ENCODE results near the gene ZCCHC10. TPM values are rescaled to one million over a fixed set of nuclear protein-coding genes. Genes with fewer than 3 reads are reported as not detected.
"Not testable (repeated sequence)": the region's sequence is repeated elsewhere in the genome, so short reads cannot be mapped to it uniquely, and the experiment has no call there.

Gene ZCCHC10
- total RNA-seq, 4 donors from 2014 or later = 19.1 to 37.4 (median 25.7) TPM

- DNase-seq = no peak
- no peak for TF ChIP-seq EP300 (IDR thresholded peaks at IDR 0.05; ENCODE audit: low read depth)
- no peak for TF ChIP-seq POLR2AphosphoS5 (IDR thresholded peaks at IDR 0.05)
- TF ChIP-seq, protein P1, sequence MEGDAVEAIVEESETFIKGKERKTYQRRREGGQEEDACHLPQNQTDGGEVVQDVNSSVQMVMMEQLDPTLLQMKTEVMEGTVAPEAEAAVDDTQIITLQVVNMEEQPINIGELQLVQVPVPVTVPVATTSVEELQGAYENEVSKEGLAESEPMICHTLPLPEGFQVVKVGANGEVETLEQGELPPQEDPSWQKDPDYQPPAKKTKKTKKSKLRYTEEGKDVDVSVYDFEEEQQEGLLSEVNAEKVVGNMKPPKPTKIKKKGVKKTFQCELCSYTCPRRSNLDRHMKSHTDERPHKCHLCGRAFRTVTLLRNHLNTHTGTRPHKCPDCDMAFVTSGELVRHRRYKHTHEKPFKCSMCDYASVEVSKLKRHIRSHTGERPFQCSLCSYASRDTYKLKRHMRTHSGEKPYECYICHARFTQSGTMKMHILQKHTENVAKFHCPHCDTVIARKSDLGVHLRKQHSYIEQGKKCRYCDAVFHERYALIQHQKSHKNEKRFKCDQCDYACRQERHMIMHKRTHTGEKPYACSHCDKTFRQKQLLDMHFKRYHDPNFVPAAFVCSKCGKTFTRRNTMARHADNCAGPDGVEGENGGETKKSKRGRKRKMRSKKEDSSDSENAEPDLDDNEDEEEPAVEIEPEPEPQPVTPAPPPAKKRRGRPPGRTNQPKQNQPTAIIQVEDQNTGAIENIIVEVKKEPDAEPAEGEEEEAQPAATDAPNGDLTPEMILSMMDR (IDR thresholded peaks at IDR 0.05) = no peak
- TF ChIP-seq POLR2A (IDR thresholded peaks at IDR 0.05) = no peak
- Histone ChIP-seq H3K9me3 (no peaks in the 10 kb centered on the region), H3K36me3 (peaks cover 0 to 9% (median 3%) of the 10 kb centered on the region in 4 donors), H3K27me3 (no peaks in the 10 kb centered on the region), H3K4me3 (no peak overlapping the region), H3K27ac (no peak overlapping the region), H3K4me1 (peaks cover 0 to 5% (median 0%) of the 10 kb centered on the region in 4 donors)
- in situ Hi-C loops (cut with MboI; ENCODE audit: low pct_ligation_motif_present in 1 of 4, low pct_unique_long_range_greater_than_20kb in 1 of 4, low sequenced_read_pairs in 3 of 4) = no loop called here
- intact Hi-C loops (cut with DNase I; ENCODE audit: low total_unique reads) = no loop called here
- WGBS, 2 donors (ENCODE audit: low coverage in 1 of 2) = 76 to 77% methylated on average over 4 of the region's 4 CpGs
These were observed 8.4 kb downstream of the ZCCHC10 start for GRCh38 chr5:133017964-133018363.

- no peak overlapping the region for H3K27ac ChIP-seq
- H3K9me3 ChIP-seq = no peaks in the 10 kb centered on the region
- DNase-seq = no peak
- peaks cover 0 to 5% (median 0%) of the 10 kb centered on the region in 4 donors for H3K4me1 ChIP-seq
- no peak overlapping the region for H3K4me3 ChIP-seq
- no peak for TF ChIP-seq POLR2A (IDR thresholded peaks at IDR 0.05)
- no peak for TF ChIP-seq POLR2AphosphoS5 (IDR thresholded peaks at IDR 0.05)
- no peak for TF ChIP-seq EP300 (IDR thresholded peaks at IDR 0.05; ENCODE audit: low read depth)
- TF ChIP-seq, protein P1 (IDR thresholded peaks at IDR 0.05) = no peak
- no peaks in the 10 kb centered on the region for H3K27me3 ChIP-seq
- peaks cover 0 to 4% (median under 1%) of the 10 kb centered on the region in 4 donors for H3K36me3 ChIP-seq
- intact Hi-C loops (cut with DNase I; ENCODE audit: low total_unique reads) (no loop called here), in situ Hi-C loops (cut with MboI; ENCODE audit: low pct_ligation_motif_present in 1 of 4, low pct_unique_long_range_greater_than_20kb in 1 of 4, low sequenced_read_pairs in 3 of 4) (no loop called here)
- 95% methylated on average over 1 of the region's 1 CpG; no CpG with 5 or more reads in 1 of the 2 donors for WGBS, 2 donors (ENCODE audit: low coverage in 1 of 2)
These were observed 10.9 kb downstream of the ZCCHC10 start for GRCh38 chr5:133015466-133015865.

DNA sequence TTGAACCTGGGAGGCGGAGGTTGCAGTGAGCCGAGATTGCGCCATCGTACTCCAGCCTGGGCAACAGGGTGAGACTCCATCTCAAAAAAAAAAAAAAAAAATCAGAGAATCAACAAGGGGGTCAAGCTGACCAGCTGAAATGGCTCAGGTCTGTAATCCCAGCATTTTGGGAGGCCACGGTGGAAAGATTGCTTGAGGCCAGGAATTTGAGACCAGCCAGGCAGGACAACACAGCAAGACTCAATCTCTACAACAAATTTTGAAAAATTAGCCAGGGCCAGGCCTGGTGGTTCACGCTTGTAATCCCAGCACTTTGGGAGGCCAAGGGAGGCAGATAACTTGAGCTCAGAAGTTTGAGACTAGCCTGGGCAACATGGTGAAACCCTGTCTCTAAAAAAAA is 17.9 kb downstream of the ZCCHC10 start:
- H3K27ac ChIP-seq; DNase-seq; intact Hi-C loops (cut with DNase I; ENCODE audit: low total_unique reads); H3K27me3 ChIP-seq; H3K4me3 ChIP-seq; in situ Hi-C loops (cut with MboI; ENCODE audit: low pct_ligation_motif_present in 1 of 4, low pct_unique_long_range_greater_than_20kb in 1 of 4, low sequenced_read_pairs in 3 of 4); H3K4me1 ChIP-seq; H3K9me3 ChIP-seq: not testable (repeated sequence)
- WGBS, 2 donors (ENCODE audit: low coverage in 1 of 2) = 81 to 83% methylated on average over 6 of the region's 6 CpGs
- H3K36me3 ChIP-seq = peaks cover 0 to 26% (median 6%) of the 10 kb centered on the region in 4 donors

DNA sequence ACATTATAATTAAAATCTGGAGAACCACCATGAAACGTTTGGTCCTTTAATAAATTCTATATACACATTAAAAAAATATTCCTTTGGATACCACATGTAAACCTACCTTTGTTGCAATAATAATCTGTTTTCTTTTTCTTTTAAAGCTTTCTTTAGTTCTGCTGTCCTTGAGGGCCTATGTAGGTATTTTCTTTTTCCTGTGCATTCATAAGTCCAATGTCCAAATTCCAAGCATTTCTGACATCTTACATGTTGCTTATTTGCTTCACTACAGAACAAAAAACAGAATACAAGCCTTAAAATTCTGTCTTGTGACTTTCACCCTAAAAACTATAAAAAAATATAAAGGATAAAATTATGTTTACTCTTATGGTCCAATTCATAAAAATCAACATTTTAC is 19.7 kb downstream of the ZCCHC10 start:
- Histone ChIP-seq H3K36me3 (peaks cover 0 to 33% (median 11%) of the 10 kb centered on the region in 4 donors), H3K9me3 (no peaks in the 10 kb centered on the region), H3K27me3 (no peaks in the 10 kb centered on the region), H3K4me3 (no peak overlapping the region), H3K4me1 (no peaks in the 10 kb centered on the region), H3K27ac (no peak overlapping the region)
- 66 to 81% methylated on average over 1 of the region's 1 CpG for WGBS, 2 donors (ENCODE audit: low coverage in 1 of 2)
- in situ Hi-C loops (cut with MboI; ENCODE audit: low pct_ligation_motif_present in 1 of 4, low pct_unique_long_range_greater_than_20kb in 1 of 4, low sequenced_read_pairs in 3 of 4) (no loop called here), intact Hi-C loops (cut with DNase I; ENCODE audit: low total_unique reads) (no loop called here)
- TF ChIP-seq POLR2A (IDR thresholded peaks at IDR 0.05) = no peak
- TF ChIP-seq EP300 (IDR thresholded peaks at IDR 0.05; ENCODE audit: low read depth) = no peak
- TF ChIP-seq POLR2AphosphoS5 (IDR thresholded peaks at IDR 0.05) = no peak
- TF ChIP-seq, protein P1 (IDR thresholded peaks at IDR 0.05) = no peak
- no peak for DNase-seq

- in situ Hi-C loops (cut with MboI; ENCODE audit: low pct_ligation_motif_present in 1 of 4, low pct_unique_long_range_greater_than_20kb in 1 of 4, low sequenced_read_pairs in 3 of 4) = no loop called here
- Histone ChIP-seq H3K27ac (no peak overlapping the region), H3K9me3 (no peaks in the 10 kb centered on the region), H3K27me3 (no peaks in the 10 kb centered on the region), H3K36me3 (peaks cover 0 to 14% (median 6%) of the 10 kb centered on the region in 4 donors), H3K4me1 (no peaks in the 10 kb centered on the region), H3K4me3 (no peak overlapping the region)
- WGBS, 2 donors (ENCODE audit: low coverage in 1 of 2) = 34 to 49% methylated on average over 2 of the region's 2 CpGs
- TF ChIP-seq POLR2AphosphoS5 (IDR thresholded peaks at IDR 0.05) (no peak), POLR2A (IDR thresholded peaks at IDR 0.05) (no peak), EP300 (IDR thresholded peaks at IDR 0.05; ENCODE audit: low read depth) (no peak)
- TF ChIP-seq, protein P1 (IDR thresholded peaks at IDR 0.05) = no peak
- intact Hi-C loops (cut with DNase I; ENCODE audit: low total_unique reads) = no loop called here
- no peak for DNase-seq
These were observed 27.1 kb downstream of the ZCCHC10 start for GRCh38 chr5:132999246-132999645.

All from transverse colon (tissue), 4 donors.